ENCODE data around the gene SAMD3.

DNA sequence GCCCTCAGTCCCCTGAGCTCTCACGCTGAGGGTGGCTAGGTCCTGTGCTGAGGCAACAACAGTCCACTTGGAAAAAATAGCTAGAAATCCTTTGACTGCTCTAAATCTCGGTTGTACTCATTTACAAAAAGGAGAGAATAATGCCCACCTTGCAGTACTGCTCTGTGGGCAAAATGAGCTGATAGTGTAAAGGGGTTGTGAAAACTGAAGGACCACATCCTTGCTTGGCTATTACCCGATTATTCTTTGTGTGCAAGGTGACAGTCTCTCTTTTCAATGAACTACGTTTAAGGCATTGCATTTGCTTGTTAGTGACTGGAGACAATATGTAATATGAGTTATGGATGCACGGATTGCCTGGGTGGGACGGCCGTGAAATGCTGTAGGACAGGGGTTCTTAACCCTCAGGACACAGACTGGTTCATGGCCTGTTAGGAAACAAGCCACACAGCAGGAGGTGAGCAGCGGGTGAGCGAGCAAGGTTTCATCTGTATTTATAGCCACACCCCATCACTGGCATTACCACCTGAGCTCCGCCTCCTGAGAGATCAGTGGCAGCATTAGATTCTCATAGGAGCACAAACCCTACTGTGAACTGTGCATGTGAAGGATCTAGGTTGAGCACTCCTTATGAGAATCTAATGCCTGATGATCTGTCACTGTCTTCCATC, 14.6 kb downstream of the SAMD3 start:
- TF ChIP-seq CTCF (conservative IDR thresholded peaks at IDR 0.05), result no peak
- TF ChIP-seq ZFX (IDR thresholded peaks at IDR 0.05), result no peak

Measured in C4-2B (cell line).